ENCODE measurements around the gene MAGI2.

DNA sequence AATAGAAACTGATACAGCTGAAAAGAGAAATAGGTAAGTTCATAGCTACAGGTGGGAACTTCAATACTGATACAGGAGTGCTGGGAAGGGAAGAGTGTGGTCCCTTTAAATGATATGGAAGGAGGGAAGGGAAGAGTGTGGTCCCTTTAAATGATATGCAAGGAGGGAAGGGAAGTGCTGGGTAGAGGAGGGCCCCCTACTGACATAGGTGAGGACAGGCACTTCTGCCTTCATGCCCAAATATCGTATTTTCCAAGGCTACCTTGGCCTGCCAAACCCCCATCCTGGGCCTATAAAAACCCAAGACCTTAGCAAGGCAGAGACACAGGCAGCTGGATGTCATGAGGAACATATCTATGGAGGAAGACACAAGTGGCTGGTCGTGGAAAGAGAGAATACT, 92.3 kb downstream of the MAGI2 start:
- TF ChIP-seq CTCF (IDR thresholded peaks at IDR 0.05 in 4 of 5, conservative IDR thresholded peaks at IDR 0.05 in 1 of 5) (no peak), POLR2A (IDR thresholded peaks at IDR 0.05) (no peak)
